Measurements from ENCODE around the gene LAMC2.

Gene LAMC2

DNA sequence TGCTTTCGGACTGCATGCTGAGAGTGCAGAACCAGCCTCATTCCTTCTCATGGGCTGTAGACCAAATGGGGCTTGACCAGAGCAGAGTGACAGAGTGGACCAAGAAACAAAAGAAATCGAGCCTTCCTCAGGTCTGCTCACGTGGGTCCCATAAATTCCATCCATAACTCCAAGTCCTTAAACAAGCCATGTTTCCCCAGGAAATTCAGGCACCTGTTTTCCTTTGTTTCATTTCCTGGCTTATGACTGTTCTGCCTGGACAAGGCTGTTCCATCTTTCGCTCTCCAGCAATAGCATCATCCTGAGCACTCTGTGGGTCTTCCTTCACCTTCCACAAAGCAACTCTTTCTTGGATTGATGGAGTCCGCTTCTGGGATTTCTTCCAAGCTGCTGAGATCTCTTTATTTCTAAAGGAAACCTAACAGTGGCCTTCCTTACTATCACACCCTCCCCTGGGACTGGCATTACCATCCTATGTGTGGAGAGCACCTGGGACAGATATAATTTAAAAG, 63.9 kb downstream of the LAMC2 start:
- no peak for DNase-seq (ENCODE audit: low read depth)
- no peak overlapping the region for H3K4me3 ChIP-seq (ENCODE audit: low read length)
- TF ChIP-seq CTCF (conservative IDR thresholded peaks at IDR 0.05; ENCODE audit: low read length) = no peak

DNA sequence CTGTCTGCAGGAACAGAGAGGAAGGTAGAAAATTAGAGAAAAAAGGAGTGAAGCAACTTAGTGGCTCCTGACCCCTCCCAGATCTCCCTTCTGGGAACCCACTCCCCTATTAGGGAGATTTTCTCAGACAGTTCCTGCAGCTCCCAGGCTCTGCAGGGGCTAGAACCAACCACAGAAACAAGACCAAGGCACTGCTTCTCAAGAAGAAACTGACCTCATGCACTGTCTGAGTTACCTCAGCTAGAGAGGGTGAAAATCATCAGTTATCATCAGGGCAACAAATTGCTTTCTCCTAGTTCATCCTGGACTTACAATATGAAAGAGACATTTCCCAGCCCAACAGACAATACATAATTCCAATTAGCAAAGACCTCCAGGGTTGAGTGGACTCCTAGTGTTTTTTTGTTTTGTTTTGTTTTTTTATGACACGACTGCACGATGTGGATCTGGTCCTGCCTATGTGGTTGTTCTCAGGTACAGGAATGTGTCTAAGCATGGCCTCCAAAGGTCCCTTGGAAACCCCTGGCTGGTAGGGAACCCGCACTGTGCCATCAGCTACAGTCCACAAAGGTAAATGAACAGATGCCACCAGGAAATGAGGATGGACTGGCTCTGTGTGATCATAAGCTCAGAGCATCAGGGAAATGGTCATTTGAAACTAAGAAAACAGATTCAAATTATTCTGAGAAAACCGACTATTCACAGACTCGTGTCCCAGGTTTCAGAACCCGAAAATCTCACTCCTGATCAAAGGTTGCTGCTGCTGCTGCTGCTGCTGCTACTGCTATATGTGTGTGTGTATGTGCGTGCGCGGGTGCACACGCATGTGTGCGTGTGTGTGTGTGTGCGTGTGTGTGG, 65.3 kb downstream of the LAMC2 start:
- TF ChIP-seq CTCF (conservative IDR thresholded peaks at IDR 0.05; ENCODE audit: low read length) = no peak
- no peak overlapping the region for H3K4me3 ChIP-seq (ENCODE audit: low read length)
- DNase-seq (ENCODE audit: low read depth) = no peak

DNA sequence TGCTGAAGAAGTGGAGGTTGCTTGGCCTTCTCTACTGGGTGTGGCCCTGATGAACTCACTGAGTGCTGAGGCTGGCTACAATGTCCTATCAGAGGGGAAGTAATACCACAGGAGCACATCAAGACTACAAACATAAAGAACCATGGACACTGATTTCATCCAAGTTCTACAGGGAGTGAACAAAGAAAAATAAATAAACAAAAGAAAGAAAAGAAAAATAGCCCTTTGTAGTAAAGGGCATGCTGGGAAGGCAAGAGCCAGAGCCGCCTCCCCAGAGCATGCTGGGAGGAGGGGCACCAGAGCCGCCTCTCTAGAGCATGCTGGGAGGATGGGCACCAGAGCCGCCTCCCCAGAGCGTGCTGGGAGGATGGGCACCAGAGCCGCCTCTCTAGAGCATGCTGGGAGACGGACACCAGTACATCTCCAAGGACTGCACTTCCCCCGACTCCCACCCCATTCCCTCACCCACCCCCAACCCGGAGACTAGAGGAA, 65.9 kb downstream of the LAMC2 start:
- TF ChIP-seq CTCF (conservative IDR thresholded peaks at IDR 0.05; ENCODE audit: low read length) = no peak
- no peak overlapping the region for H3K4me3 ChIP-seq (ENCODE audit: low read length)
- DNase-seq (ENCODE audit: low read depth) = no peak

DNA sequence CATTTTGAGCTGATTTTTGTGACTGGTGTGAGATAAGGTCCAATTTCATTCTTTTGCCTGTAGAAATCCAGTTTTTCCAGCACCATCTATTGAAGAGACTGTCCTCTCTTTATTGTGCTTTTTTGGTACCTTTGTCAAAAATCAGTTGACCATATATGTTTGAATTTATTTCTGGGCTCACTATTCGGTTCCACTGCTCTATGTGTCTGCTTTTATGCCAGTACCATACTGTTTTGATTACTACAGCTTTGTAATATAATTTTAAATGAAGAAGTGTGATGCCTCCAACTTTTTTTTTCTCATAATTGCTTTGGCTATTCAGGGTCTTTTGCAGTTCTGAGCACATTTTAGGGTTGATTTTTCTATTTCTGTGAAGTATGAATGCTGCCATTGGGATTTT, 69.0 kb downstream of the LAMC2 start:
- no peak for DNase-seq (ENCODE audit: low read depth)
- H3K4me3 ChIP-seq (ENCODE audit: low read length) = no peak overlapping the region
- no peak for TF ChIP-seq CTCF (conservative IDR thresholded peaks at IDR 0.05; ENCODE audit: low read length)

- no peak for DNase-seq (ENCODE audit: low read depth)
- no peak for TF ChIP-seq CTCF (conservative IDR thresholded peaks at IDR 0.05; ENCODE audit: low read length)
- no peak overlapping the region for H3K4me3 ChIP-seq (ENCODE audit: low read length)
These were observed 73.9 kb downstream of the LAMC2 start for GRCh38 chr1:183259924-183260323.

DNA sequence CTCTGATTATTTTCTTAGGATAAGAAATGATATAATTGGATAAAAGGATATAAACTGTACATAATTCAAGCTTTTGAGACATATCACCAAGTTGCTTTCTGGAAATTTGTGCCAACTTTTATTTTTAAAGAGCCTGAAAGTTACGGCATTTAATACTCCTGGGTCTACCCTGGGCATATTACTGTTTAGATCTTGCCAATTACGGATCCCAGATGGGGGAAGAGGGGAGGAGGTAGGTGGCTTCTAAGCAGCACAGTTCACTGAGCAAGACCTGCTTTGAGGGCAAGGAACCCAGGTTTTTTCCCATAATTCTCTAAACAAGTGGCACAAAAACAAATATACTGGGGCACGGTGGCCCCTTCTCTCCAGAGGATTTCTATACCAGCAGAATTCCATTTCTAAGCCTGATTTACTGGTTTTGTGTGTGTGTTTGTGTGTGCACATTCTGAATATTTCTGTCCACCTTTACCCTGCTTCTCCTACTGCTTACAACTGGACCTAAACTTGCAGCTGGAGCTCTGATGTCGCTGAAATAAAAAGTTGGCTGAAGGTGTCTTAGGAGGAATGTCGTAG, 76.7 kb downstream of the LAMC2 start:
- TF ChIP-seq CTCF (conservative IDR thresholded peaks at IDR 0.05; ENCODE audit: low read length) = no peak
- no peak overlapping the region for H3K4me3 ChIP-seq (ENCODE audit: low read length)
- DNase-seq (ENCODE audit: low read depth) = no peak
